GM13976 (cell line): ENCODE results near the gene GLI2.

Source experiments
- DNase-seq: peaks from one replicate; pipeline ENCODE4 v3.0.0; 2012; ENCODE audit warnings: low spot score
- CTCF ChIP-seq: IDR thresholded peaks from 2 replicates; pipeline ENCODE4 v1.5.1; 2012; ENCODE audit warnings: borderline replicate concordance, mild to moderate bottlenecking; ENCODE audit not compliant: insufficient read depth; ENCODE audit errors: extremely low read depth, missing control alignments, control extremely low read depth
- in situ Hi-C: fragments of 300-500 bp; cut with MboI; formaldehyde crosslinking; loops from one replicate; pipeline ENCODE4 v1.12.0; 2022; ENCODE audit warnings: low sequenced_read_pairs, mixed read lengths, inconsistent platforms; ENCODE audit not compliant: unreplicated experiment

GLI2 gene

DNA sequence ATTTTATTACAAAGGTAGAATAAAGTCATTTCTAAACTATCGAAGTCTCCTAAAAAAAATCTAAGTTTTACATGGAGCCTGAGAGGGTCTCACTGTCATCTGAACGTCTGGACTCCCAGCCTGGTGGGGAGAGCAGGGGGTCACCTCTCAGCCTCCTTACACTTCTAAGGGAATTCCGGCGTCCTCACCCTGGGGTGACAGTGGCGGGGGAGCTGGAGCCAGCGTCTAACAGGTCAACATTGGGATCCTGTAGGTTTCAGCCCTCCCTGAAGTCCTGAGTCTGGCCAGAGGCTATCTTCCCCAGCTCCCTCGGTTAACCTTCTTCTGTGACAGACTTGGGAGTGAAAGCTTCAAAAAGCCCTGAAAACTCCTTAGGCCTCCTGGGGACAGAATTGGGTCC lies 34.6 kb upstream of the GLI2 start:
- DNase-seq = no peak
- in situ Hi-C loops = no loop called here
- no peak for TF ChIP-seq CTCF

GRCh38 chr2:120701499-120701898 lies 34.2 kb upstream of the GLI2 start:
- no peak for DNase-seq
- no peak for TF ChIP-seq CTCF
- in situ Hi-C loops = no loop called here

GRCh38 chr2:120702061-120702460 lies 33.6 kb upstream of the GLI2 start:
- no peak for DNase-seq
- TF ChIP-seq CTCF = no peak
- in situ Hi-C loops = no loop called here

GRCh38 chr2:120702801-120703200 lies 32.9 kb upstream of the GLI2 start:
- no peak for DNase-seq
- TF ChIP-seq CTCF = no peak
- in situ Hi-C loops = no loop called here

- TF ChIP-seq CTCF = no peak
- DNase-seq = no peak
- in situ Hi-C loops = no loop called here
These were observed 32.2 kb upstream of the GLI2 start for GRCh38 chr2:120703330-120703994.

GRCh38 chr2:120704696-120705095 lies 31.0 kb upstream of the GLI2 start:
- DNase-seq = no peak
- no peak for TF ChIP-seq CTCF
- in situ Hi-C loops = no loop called here

- in situ Hi-C loops = no loop called here
- TF ChIP-seq CTCF = no peak
- no peak for DNase-seq
These were observed 27.9 kb upstream of the GLI2 start for GRCh38 chr2:120707816-120708215.
